Liver (tissue), 9 donors: ENCODE results near the gene CRISPLD2. TPM values are rescaled to one million over a fixed set of nuclear protein-coding genes. Genes with fewer than 3 reads are reported as not detected.

ENCODE experiments used
- DNase-seq: peaks from one replicate; pipeline ENCODE4 v3.0.0-alpha.2; 2017; ENCODE audit warnings: low spot score
- H3K27ac ChIP-seq, 2 donors: one replicate each; pipeline ENCODE4 v1.7.0; 2013; ENCODE audit warnings: inconsistent platforms in 2 of 2, low read length in 2 of 2, control low read depth in 1 of 2, low read depth in 1 of 2, mild to moderate bottlenecking in 1 of 2
- H3K27me3 ChIP-seq, 4 donors: one replicate each; pipeline versions ENCODE4 v1.6.1 to v1.7.0; 2013; ENCODE audit warnings: low read length in 3 of 4, inconsistent platforms in 1 of 4, mild to moderate bottlenecking in 1 of 4, moderate library complexity in 1 of 4; ENCODE audit not compliant: control insufficient read depth in 4 of 4, insufficient read depth in 4 of 4
- H3K36me3 ChIP-seq, 4 donors: one replicate each; pipeline versions ENCODE4 v1.6.1 to v1.7.0; 2013; ENCODE audit warnings: low read length in 3 of 4, mild to moderate bottlenecking in 3 of 4, low read depth in 1 of 4, moderate library complexity in 1 of 4; ENCODE audit not compliant: control insufficient read depth in 4 of 4, insufficient read depth in 3 of 4
- H3K4me1 ChIP-seq, 4 donors: one replicate each; pipeline versions ENCODE4 v1.6.1 to v1.7.0; 2013; ENCODE audit warnings: low read length in 3 of 4, mild to moderate bottlenecking in 3 of 4, moderate library complexity in 1 of 4; ENCODE audit not compliant: control insufficient read depth in 4 of 4, insufficient read depth in 4 of 4
- H3K4me3 ChIP-seq, 3 donors: one replicate each; pipeline versions ENCODE4 v1.6.1 to v1.7.0; 2013; ENCODE audit warnings: low read length in 3 of 3, control low read depth in 1 of 3, low read depth in 1 of 3, mild to moderate bottlenecking in 1 of 3
- H3K9ac ChIP-seq, 2 donors: one replicate each; pipeline ENCODE4 v1.7.0; 2013; ENCODE audit warnings: low read length in 2 of 2, mild to moderate bottlenecking in 2 of 2, moderate library complexity in 2 of 2, control low read depth in 1 of 2, low read depth in 1 of 2
- H3K9me3 ChIP-seq, 4 donors: one replicate each; pipeline versions ENCODE4 v1.6.1 to v1.7.0; 2013; ENCODE audit warnings: low read length in 3 of 4; ENCODE audit not compliant: control insufficient read depth in 4 of 4
- ATF3 ChIP-seq: IDR thresholded peaks from 2 replicates; pipeline ENCODE4 v1.6.1; 2016; ENCODE audit warnings: antibody characterized with exemption
- CTCF ChIP-seq: fragments of 150-350 bp; IDR thresholded peaks from 2 replicates; pipeline ENCODE4 v1.5.1; 2017; ENCODE audit warnings: improper control_type of control experiment, low read depth, low read length; ENCODE audit not compliant: missing input control
- FOXA1 ChIP-seq: IDR thresholded peaks from 2 replicates; pipeline ENCODE4 v1.6.1; 2016; ENCODE audit warnings: antibody characterized with exemption
- FOXA2 ChIP-seq: IDR thresholded peaks from 2 replicates; pipeline ENCODE4 v1.6.1; 2016; ENCODE audit warnings: antibody characterized with exemption
- HNF4A ChIP-seq, 2 donors: conservative IDR thresholded peaks; 2 replicates each; pipeline ENCODE4 v1.6.1; 2016; ENCODE audit warnings: antibody characterized with exemption in 2 of 2, mild to moderate bottlenecking in 2 of 2
- HNF4G ChIP-seq: IDR thresholded peaks from 2 replicates; pipeline ENCODE4 v1.6.1; 2016; ENCODE audit warnings: antibody characterized with exemption
- JUND ChIP-seq, 2 donors: IDR thresholded peaks; 2 replicates each; pipeline ENCODE4 v1.6.1; 2016; ENCODE audit warnings: antibody characterized with exemption in 2 of 2
- MAX ChIP-seq: IDR thresholded peaks from 2 replicates; pipeline ENCODE4 v1.6.1; 2016; ENCODE audit warnings: antibody characterized with exemption
- NR2F2 ChIP-seq: IDR thresholded peaks from 2 replicates; pipeline ENCODE4 v1.6.1; 2016; ENCODE audit warnings: antibody characterized with exemption
- REST ChIP-seq: IDR thresholded peaks from 2 replicates; pipeline ENCODE4 v1.6.1; 2016; ENCODE audit warnings: antibody characterized with exemption, mild to moderate bottlenecking
- RXRA ChIP-seq, 2 donors: IDR thresholded peaks; 2 replicates each; pipeline ENCODE4 v1.6.1; 2017 to 2018; ENCODE audit warnings: antibody characterized with exemption in 2 of 2, mild to moderate bottlenecking in 1 of 2
- WGBS: extraction: QIAGEN DNeasy Blood & Tissue Kit; methylation state at CpG from one replicate; pipeline ENCODE4 v1.1.7; 2013; 5-methylcytosine and 5-hydroxymethylcytosine counted together
- polyA plus RNA-seq, 2 donors: library from polyadenylated mRNA; stranded (reverse) in 1 of 2; unstranded in 1 of 2; fragments of 200-250 nt in 1 of 2; fragments of >200 nt in 1 of 2; fragmentation: Nextera tagmentation in 1 of 2; extraction: Ambion mirVana in 1 of 2; gene quantifications; one replicate each; pipeline versions ENCODE4 v1.2.1 to v1.2.3, GENCODE V29; 2013 to 2015
- total RNA-seq, 2 donors: library from RNA; depleted of rRNA; stranded (reverse); fragments of >200 nt; gene quantifications; one replicate each; pipeline ENCODE4 v1.2.3, GENCODE V29; 2014
- donor health status: healthy.
- donor health status: healthy.
- donor health status: healthy.
- donor health status: healthy.
- donor health status: healthy.

Gene CRISPLD2
- total and polyA plus RNA-seq, 4 donors, result 2.6 to 14.8 (median 4.1) TPM

GRCh38 chr16:84810518-84811273 is 9.1 kb upstream of the CRISPLD2 start:
- no peaks in the 10 kb centered on the region for H3K27me3 ChIP-seq
- H3K9ac ChIP-seq, result no peak overlapping the region
- TF ChIP-seq JUND (IDR thresholded peaks at IDR 0.05) (no peak), FOXA2 (no peak), REST (no peak), MAX (no peak), HNF4A (conservative IDR thresholded peaks at IDR 0.05) (no peak), CTCF (no peak), FOXA1 (no peak), NR2F2 (no peak), HNF4G (no peak), RXRA (IDR thresholded peaks at IDR 0.05) (no peak)
- H3K4me3 ChIP-seq, result no peak overlapping the region
- WGBS, result 79% methylated on average over 17 of the region's 17 CpGs
- no peaks in the 10 kb centered on the region for H3K4me1 ChIP-seq
- H3K36me3 ChIP-seq, result no peaks in the 10 kb centered on the region
- no peak for DNase-seq
- H3K27ac ChIP-seq, result no peak overlapping the region
- no peaks in the 10 kb centered on the region for H3K9me3 ChIP-seq

- 96% methylated on average over 2 of the region's 2 CpGs for WGBS
- no peak overlapping the region for H3K27ac ChIP-seq
- no peaks in the 10 kb centered on the region for H3K4me1 ChIP-seq
- H3K27me3 ChIP-seq, result no peaks in the 10 kb centered on the region
- H3K9me3 ChIP-seq, result no peaks in the 10 kb centered on the region
- no peak overlapping the region for H3K9ac ChIP-seq
- DNase-seq, result no peak
- H3K4me3 ChIP-seq, result no peak overlapping the region
- no peaks in the 10 kb centered on the region for H3K36me3 ChIP-seq
- no peak for TF ChIP-seq HNF4A (conservative IDR thresholded peaks at IDR 0.05)
- TF ChIP-seq ATF3, result no peak
These were observed 8.3 kb upstream of the CRISPLD2 start for GRCh38 chr16:84811529-84811928.
